ENCODE measurements around the gene DENND4B.

Gene DENND4B

GRCh38 chr1:153946622-153947241 is at the start of gene DENND4B:
TSS of gene DENND4B (minus strand) at chr1:153946718. CDS start at chr1:153944374, 2,344 bp downstream.
- Histone ChIP-seq H3K27me3 (ENCODE audit: low read depth, low read length) (no peaks in the 10 kb centered on the region), H3K9me3 (ENCODE audit: control insufficient read depth in 1 of 2, low read length in 2 of 2) (no peaks in the 10 kb centered on the region), H3K4me1 (ENCODE audit: control insufficient read depth in 1 of 2, insufficient read depth in 2 of 2, low read length in 2 of 2) (peaks cover 6 to 15% of the 10 kb centered on the region in 2 donors), H3K27ac (ENCODE audit: low read length) (peak within 1 kb of the TSS; percentile 83), H3K36me3 (ENCODE audit: control insufficient read depth in 1 of 2, insufficient read depth in 2 of 2, low read length in 2 of 2) (peaks cover 34 to 48% of the 10 kb centered on the region in 2 donors), H3K4me3 (ENCODE audit: low read depth in 1 of 2, low read length in 2 of 2) (peak within 1 kb of the TSS; percentile 77 to 87)

- Histone ChIP-seq H3K4me1 (ENCODE audit: control insufficient read depth in 1 of 2, insufficient read depth in 2 of 2, low read length in 2 of 2) (peaks cover 16 to 34% of the 10 kb centered on the region in 2 donors), H3K27ac (ENCODE audit: low read length) (no peak overlapping the region), H3K27me3 (ENCODE audit: low read depth, low read length) (no peaks in the 10 kb centered on the region), H3K9me3 (ENCODE audit: control insufficient read depth in 1 of 2, low read length in 2 of 2) (no peaks in the 10 kb centered on the region), H3K4me3 (ENCODE audit: low read depth in 1 of 2, low read length in 2 of 2) (no peak overlapping the region), H3K36me3 (ENCODE audit: control insufficient read depth in 1 of 2, insufficient read depth in 2 of 2, low read length in 2 of 2) (peaks cover 20 to 26% of the 10 kb centered on the region in 2 donors)
Observed at GRCh38 chr1:153995640-153996039, 49.1 kb upstream of the DENND4B start.

- peaks cover 20 to 26% of the 10 kb centered on the region in 2 donors for H3K36me3 ChIP-seq (ENCODE audit: control insufficient read depth in 1 of 2, insufficient read depth in 2 of 2, low read length in 2 of 2)
- H3K27ac ChIP-seq (ENCODE audit: low read length) = no peak overlapping the region
- no peaks in the 10 kb centered on the region for H3K9me3 ChIP-seq (ENCODE audit: control insufficient read depth in 1 of 2, low read length in 2 of 2)
- no peaks in the 10 kb centered on the region for H3K27me3 ChIP-seq (ENCODE audit: low read depth, low read length)
- peaks cover 16 to 34% of the 10 kb centered on the region in 2 donors for H3K4me1 ChIP-seq (ENCODE audit: control insufficient read depth in 1 of 2, insufficient read depth in 2 of 2, low read length in 2 of 2)
- H3K4me3 ChIP-seq (ENCODE audit: low read depth in 1 of 2, low read length in 2 of 2) = no peak overlapping the region
Observed at GRCh38 chr1:153995202-153995601, 48.7 kb upstream of the DENND4B start.

GRCh38 chr1:153991806-153992205 is 45.3 kb upstream of the DENND4B start:
- H3K27me3 ChIP-seq (ENCODE audit: low read depth, low read length) = no peaks in the 10 kb centered on the region
- peaks cover 20 to 26% of the 10 kb centered on the region in 2 donors for H3K36me3 ChIP-seq (ENCODE audit: control insufficient read depth in 1 of 2, insufficient read depth in 2 of 2, low read length in 2 of 2)
- H3K4me3 ChIP-seq (ENCODE audit: low read depth in 1 of 2, low read length in 2 of 2) = peak overlapping the region; percentile 94 to 96
- H3K9me3 ChIP-seq (ENCODE audit: control insufficient read depth in 1 of 2, low read length in 2 of 2) = no peaks in the 10 kb centered on the region
- peak overlapping the region; percentile 97 for H3K27ac ChIP-seq (ENCODE audit: low read length)
- peaks cover 16 to 38% of the 10 kb centered on the region in 2 donors for H3K4me1 ChIP-seq (ENCODE audit: control insufficient read depth in 1 of 2, insufficient read depth in 2 of 2, low read length in 2 of 2)

- Histone ChIP-seq H3K4me1 (ENCODE audit: control insufficient read depth in 1 of 2, insufficient read depth in 2 of 2, low read length in 2 of 2) (peaks cover 16 to 38% of the 10 kb centered on the region in 2 donors), H3K27me3 (ENCODE audit: low read depth, low read length) (no peaks in the 10 kb centered on the region), H3K4me3 (ENCODE audit: low read depth in 1 of 2, low read length in 2 of 2) (peak overlapping the region; percentile 94 to 96), H3K9me3 (ENCODE audit: control insufficient read depth in 1 of 2, low read length in 2 of 2) (no peaks in the 10 kb centered on the region), H3K27ac (ENCODE audit: low read length) (peak overlapping the region; percentile 97), H3K36me3 (ENCODE audit: control insufficient read depth in 1 of 2, insufficient read depth in 2 of 2, low read length in 2 of 2) (peaks cover 20 to 26% of the 10 kb centered on the region in 2 donors)
Observed at GRCh38 chr1:153991151-153991630, 44.7 kb upstream of the DENND4B start.

GRCh38 chr1:153990468-153991150 is 44.1 kb upstream of the DENND4B start, which contains the start of gene RPS27:
TSS of gene RPS27 (plus strand) at chr1:153990762. CDS start at chr1:153990797, 35 bp downstream.
- peak within 1 kb of the TSS; percentile 94 to 96 for H3K4me3 ChIP-seq (ENCODE audit: low read depth in 1 of 2, low read length in 2 of 2)
- H3K27ac ChIP-seq (ENCODE audit: low read length) = peak within 1 kb of the TSS; percentile 97
- peaks cover 20 to 29% of the 10 kb centered on the region in 2 donors for H3K36me3 ChIP-seq (ENCODE audit: control insufficient read depth in 1 of 2, insufficient read depth in 2 of 2, low read length in 2 of 2)
- peaks cover 16 to 38% of the 10 kb centered on the region in 2 donors for H3K4me1 ChIP-seq (ENCODE audit: control insufficient read depth in 1 of 2, insufficient read depth in 2 of 2, low read length in 2 of 2)
- H3K9me3 ChIP-seq (ENCODE audit: control insufficient read depth in 1 of 2, low read length in 2 of 2) = no peaks in the 10 kb centered on the region
- H3K27me3 ChIP-seq (ENCODE audit: low read depth, low read length) = no peaks in the 10 kb centered on the region

GRCh38 chr1:153987621-153988020 is 41.1 kb upstream of the DENND4B start:
- Histone ChIP-seq H3K36me3 (ENCODE audit: control insufficient read depth in 1 of 2, insufficient read depth in 2 of 2, low read length in 2 of 2) (peaks cover 10 to 20% of the 10 kb centered on the region in 2 donors), H3K9me3 (ENCODE audit: control insufficient read depth in 1 of 2, low read length in 2 of 2) (no peaks in the 10 kb centered on the region), H3K27me3 (ENCODE audit: low read depth, low read length) (no peaks in the 10 kb centered on the region), H3K27ac (ENCODE audit: low read length) (no peak overlapping the region), H3K4me3 (ENCODE audit: low read depth in 1 of 2, low read length in 2 of 2) (no peak overlapping the region), H3K4me1 (ENCODE audit: control insufficient read depth in 1 of 2, insufficient read depth in 2 of 2, low read length in 2 of 2) (peaks cover 22 to 34% of the 10 kb centered on the region in 2 donors)

- H3K4me3 ChIP-seq (ENCODE audit: low read depth in 1 of 2, low read length in 2 of 2) = peak within 1 kb of the TSS; percentile 72 to 88
- peak within 1 kb of the TSS; percentile 96 for H3K27ac ChIP-seq (ENCODE audit: low read length)
- H3K4me1 ChIP-seq (ENCODE audit: control insufficient read depth in 1 of 2, insufficient read depth in 2 of 2, low read length in 2 of 2) = peaks cover 10 to 20% of the 10 kb centered on the region in 2 donors
- no peaks in the 10 kb centered on the region for H3K9me3 ChIP-seq (ENCODE audit: control insufficient read depth in 1 of 2, low read length in 2 of 2)
- H3K27me3 ChIP-seq (ENCODE audit: low read depth, low read length) = no peaks in the 10 kb centered on the region
- H3K36me3 ChIP-seq (ENCODE audit: control insufficient read depth in 1 of 2, insufficient read depth in 2 of 2, low read length in 2 of 2) = peaks cover 3 to 18% of the 10 kb centered on the region in 2 donors
Observed at GRCh38 chr1:153985941-153986761, 39.6 kb upstream of the DENND4B start, which contains the start of gene RAB13. TSS of gene RAB13 (minus strand) at chr1:153986339. CDS start at chr1:153986236, 103 bp downstream.

- Histone ChIP-seq H3K9me3 (ENCODE audit: control insufficient read depth in 1 of 2, low read length in 2 of 2) (no peaks in the 10 kb centered on the region), H3K36me3 (ENCODE audit: control insufficient read depth in 1 of 2, insufficient read depth in 2 of 2, low read length in 2 of 2) (peaks cover 4 to 18% of the 10 kb centered on the region in 2 donors), H3K27me3 (ENCODE audit: low read depth, low read length) (no peaks in the 10 kb centered on the region), H3K4me3 (ENCODE audit: low read depth in 1 of 2, low read length in 2 of 2) (peak overlapping the region; percentile 72 to 88), H3K4me1 (ENCODE audit: control insufficient read depth in 1 of 2, insufficient read depth in 2 of 2, low read length in 2 of 2) (peaks cover 10 to 20% of the 10 kb centered on the region in 2 donors), H3K27ac (ENCODE audit: low read length) (peak overlapping the region; percentile 96)
Observed at GRCh38 chr1:153985341-153985912, 38.9 kb upstream of the DENND4B start.

- no peaks in the 10 kb centered on the region for H3K27me3 ChIP-seq (ENCODE audit: low read depth, low read length)
- H3K27ac ChIP-seq (ENCODE audit: low read length) = peak overlapping the region; percentile 96
- H3K4me1 ChIP-seq (ENCODE audit: control insufficient read depth in 1 of 2, insufficient read depth in 2 of 2, low read length in 2 of 2) = peaks cover 10 to 20% of the 10 kb centered on the region in 2 donors
- H3K36me3 ChIP-seq (ENCODE audit: control insufficient read depth in 1 of 2, insufficient read depth in 2 of 2, low read length in 2 of 2) = peaks cover 4 to 18% of the 10 kb centered on the region in 2 donors
- no peaks in the 10 kb centered on the region for H3K9me3 ChIP-seq (ENCODE audit: control insufficient read depth in 1 of 2, low read length in 2 of 2)
- H3K4me3 ChIP-seq (ENCODE audit: low read depth in 1 of 2, low read length in 2 of 2) = peak overlapping the region; percentile 72 to 88
Observed at GRCh38 chr1:153984123-153984894, 37.8 kb upstream of the DENND4B start.
